OCI-LY1 (cell line): ENCODE measurements around the gene EPHX1.

Experiments
- H2AFZ ChIP-seq: fragments of 200-600 bp; sonication (generic), shearing (Covaris generic); 2 replicates; pipeline ENCODE4 v1.6.0; 2014; ENCODE audit warnings: antibody characterized with exemption, mild to moderate bottlenecking, low read length
- H3F3A ChIP-seq: fragments of 200-600 bp; sonication (generic), shearing (Covaris generic); 2 replicates; pipeline ENCODE4 v1.6.0; 2014; ENCODE audit warnings: mild to moderate bottlenecking, antibody characterized with exemption, low read length, moderate library complexity; ENCODE audit not compliant: insufficient read depth
- H3K27ac ChIP-seq: fragments of 200-600 bp; sonication (generic); 2 replicates; pipeline ENCODE4 v1.5.1; 2014; ENCODE audit warnings: low read length, mixed run types, mild to moderate bottlenecking, low read depth; ENCODE audit not compliant: poor library complexity, severe bottlenecking
- H3K27me3 ChIP-seq: fragments of 200-600 bp; sonication (generic); 2 replicates; pipeline ENCODE4 v1.6.0; 2014; ENCODE audit warnings: antibody characterized with exemption, mild to moderate bottlenecking, low read length, moderate library complexity; ENCODE audit not compliant: insufficient read depth
- H3K36me3 ChIP-seq: fragments of 200-600 bp; sonication (generic); 2 replicates; pipeline ENCODE4 v1.6.1; 2014; ENCODE audit warnings: mild to moderate bottlenecking, antibody characterized with exemption, low read length, moderate library complexity, mixed read lengths; ENCODE audit not compliant: insufficient read depth
- H3K4me1 ChIP-seq: fragments of 200-600 bp; sonication (generic); 2 replicates; pipeline ENCODE4 v1.5.1; 2014; ENCODE audit warnings: mild to moderate bottlenecking, low read length, moderate library complexity; ENCODE audit not compliant: insufficient read depth, severe bottlenecking
- H3K4me2 ChIP-seq: fragments of 200-600 bp; sonication (generic), shearing (Covaris generic); 2 replicates; pipeline ENCODE4 v1.6.1; 2014; ENCODE audit warnings: low read length
- H3K4me3 ChIP-seq: fragments of 200-600 bp; sonication (generic); 2 replicates; pipeline ENCODE4 v1.5.1; 2014; ENCODE audit warnings: low read length, low read depth, mild to moderate bottlenecking, mixed read lengths; ENCODE audit not compliant: poor library complexity, severe bottlenecking
- H3K79me2 ChIP-seq: fragments of 200-600 bp; shearing (Covaris generic); 2 replicates; pipeline ENCODE4 v1.6.1; 2016; ENCODE audit warnings: mixed run types, low read length, mixed read lengths; ENCODE audit not compliant: insufficient read depth
- H3K9ac ChIP-seq: fragments of 200-600 bp; sonication (generic), shearing (Covaris generic); 2 replicates; pipeline ENCODE4 v1.6.1; 2014; ENCODE audit warnings: mild to moderate bottlenecking, low read length, mixed read lengths
- H3K9me2 ChIP-seq: fragments of 200-600 bp; sonication (generic), shearing (Covaris generic); 2 replicates; pipeline ENCODE4 v1.6.1; 2014; ENCODE audit warnings: low read depth, mild to moderate bottlenecking, low read length, mixed read lengths
- H3K9me3 ChIP-seq: fragments of 200-600 bp; shearing (Covaris generic); 2 replicates; pipeline ENCODE4 v1.6.1; 2014; ENCODE audit warnings: low read length, mixed read lengths
- H4K20me1 ChIP-seq: fragments of 200-600 bp; sonication (generic), shearing (Covaris generic); 2 replicates; pipeline ENCODE4 v1.6.0; 2016; ENCODE audit warnings: mild to moderate bottlenecking, low read length; ENCODE audit not compliant: insufficient read depth
- EZH2 ChIP-seq: fragments of 200-600 bp; sonication (generic), shearing (Covaris generic); IDR thresholded peaks from 2 replicates; pipeline ENCODE4 v1.8.0; 2017; ENCODE audit warnings: borderline replicate concordance, mixed run types, mild to moderate bottlenecking, antibody characterized with exemption, low read length, moderate library complexity, mixed read lengths
- TF ChIP-seq, protein P1 (sequence below): fragments of 200-600 bp; sonication (generic), shearing (Covaris generic); IDR thresholded peaks from 2 replicates; pipeline ENCODE4 v1.5.1; 2017; ENCODE audit warnings: mild to moderate bottlenecking, antibody characterized with exemption, low read length, moderate library complexity, mixed read lengths

EPHX1 gene

DNA sequence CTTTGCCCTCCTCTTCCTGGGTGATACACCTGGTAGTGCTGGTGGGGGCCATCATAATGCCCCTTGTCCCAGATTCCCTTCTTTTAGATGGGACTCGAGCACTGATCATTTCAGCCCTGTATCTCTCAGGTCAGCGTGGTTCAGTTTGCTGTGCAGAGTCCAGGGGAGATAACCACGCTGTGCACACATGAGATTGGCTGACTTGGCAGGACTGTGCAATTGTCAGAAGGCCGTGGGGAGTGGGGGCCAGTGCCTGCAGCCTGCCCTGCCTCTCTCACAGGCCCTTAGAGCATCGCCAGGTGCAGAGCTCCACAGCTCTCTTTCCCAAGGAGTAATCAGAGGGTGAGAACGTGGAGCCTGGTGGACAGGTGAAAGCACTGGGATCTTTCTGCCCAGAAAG lies 15.2 kb downstream of the EPHX1 start:
- no peak overlapping the region for H3K27ac ChIP-seq
- H3K27me3 ChIP-seq = peaks cover 11% of the 10 kb centered on the region; the same call in 1 of the 2 replicates
- H3K9ac ChIP-seq = no peak overlapping the region
- no peak overlapping the region for H3K4me2 ChIP-seq
- H3F3A ChIP-seq = no peaks in the 10 kb centered on the region
- no peaks in the 10 kb centered on the region for H3K79me2 ChIP-seq
- no peaks in the 10 kb centered on the region for H4K20me1 ChIP-seq
- H3K9me3 ChIP-seq = no peaks in the 10 kb centered on the region
- H3K4me3 ChIP-seq = no peak overlapping the region
- H2AFZ ChIP-seq = no peak overlapping the region
- H3K36me3 ChIP-seq = no peaks in the 10 kb centered on the region
- TF ChIP-seq EZH2 = no peak
- TF ChIP-seq, protein P1, sequence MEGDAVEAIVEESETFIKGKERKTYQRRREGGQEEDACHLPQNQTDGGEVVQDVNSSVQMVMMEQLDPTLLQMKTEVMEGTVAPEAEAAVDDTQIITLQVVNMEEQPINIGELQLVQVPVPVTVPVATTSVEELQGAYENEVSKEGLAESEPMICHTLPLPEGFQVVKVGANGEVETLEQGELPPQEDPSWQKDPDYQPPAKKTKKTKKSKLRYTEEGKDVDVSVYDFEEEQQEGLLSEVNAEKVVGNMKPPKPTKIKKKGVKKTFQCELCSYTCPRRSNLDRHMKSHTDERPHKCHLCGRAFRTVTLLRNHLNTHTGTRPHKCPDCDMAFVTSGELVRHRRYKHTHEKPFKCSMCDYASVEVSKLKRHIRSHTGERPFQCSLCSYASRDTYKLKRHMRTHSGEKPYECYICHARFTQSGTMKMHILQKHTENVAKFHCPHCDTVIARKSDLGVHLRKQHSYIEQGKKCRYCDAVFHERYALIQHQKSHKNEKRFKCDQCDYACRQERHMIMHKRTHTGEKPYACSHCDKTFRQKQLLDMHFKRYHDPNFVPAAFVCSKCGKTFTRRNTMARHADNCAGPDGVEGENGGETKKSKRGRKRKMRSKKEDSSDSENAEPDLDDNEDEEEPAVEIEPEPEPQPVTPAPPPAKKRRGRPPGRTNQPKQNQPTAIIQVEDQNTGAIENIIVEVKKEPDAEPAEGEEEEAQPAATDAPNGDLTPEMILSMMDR = no peak
- H3K9me2 ChIP-seq = no peaks in the 10 kb centered on the region
- H3K4me1 ChIP-seq = no peaks in the 10 kb centered on the region

- Histone ChIP-seq H3K36me3 (no peaks in the 10 kb centered on the region), H3K27me3 (peaks cover 11% of the 10 kb centered on the region; the same call in 1 of the 2 replicates), H3K9ac (no peak overlapping the region), H3K9me2 (no peaks in the 10 kb centered on the region), H3K4me2 (no peak overlapping the region), H2AFZ (no peak overlapping the region), H4K20me1 (no peaks in the 10 kb centered on the region), H3K4me1 (no peaks in the 10 kb centered on the region), H3K27ac (no peak overlapping the region), H3F3A (no peaks in the 10 kb centered on the region), H3K79me2 (no peaks in the 10 kb centered on the region), H3K4me3 (no peak overlapping the region), H3K9me3 (no peaks in the 10 kb centered on the region)
- TF ChIP-seq, protein P1 = no peak
- no peak for TF ChIP-seq EZH2
These were observed 15.7 kb downstream of the EPHX1 start for GRCh38 chr1:225825607-225826007.

- Histone ChIP-seq H3K36me3 (no peaks in the 10 kb centered on the region), H3K27ac (no peak overlapping the region), H3K9ac (no peak overlapping the region), H2AFZ (no peak overlapping the region), H3F3A (no peaks in the 10 kb centered on the region), H3K9me2 (no peaks in the 10 kb centered on the region), H3K4me2 (no peak overlapping the region), H3K27me3 (peaks cover 11% of the 10 kb centered on the region; the same call in 1 of the 2 replicates), H4K20me1 (no peaks in the 10 kb centered on the region), H3K4me3 (no peak overlapping the region), H3K79me2 (no peaks in the 10 kb centered on the region), H3K9me3 (no peaks in the 10 kb centered on the region), H3K4me1 (no peaks in the 10 kb centered on the region)
- no peak for TF ChIP-seq EZH2
- TF ChIP-seq, protein P1 = no peak
These were observed 17.2 kb downstream of the EPHX1 start for GRCh38 chr1:225827076-225827475.
